ENCODE measurements around the gene GOLGA8T. TPM values are rescaled to one million over a fixed set of nuclear protein-coding genes. Genes with fewer than 3 reads are reported as not detected.

GOLGA8T gene, protein sequence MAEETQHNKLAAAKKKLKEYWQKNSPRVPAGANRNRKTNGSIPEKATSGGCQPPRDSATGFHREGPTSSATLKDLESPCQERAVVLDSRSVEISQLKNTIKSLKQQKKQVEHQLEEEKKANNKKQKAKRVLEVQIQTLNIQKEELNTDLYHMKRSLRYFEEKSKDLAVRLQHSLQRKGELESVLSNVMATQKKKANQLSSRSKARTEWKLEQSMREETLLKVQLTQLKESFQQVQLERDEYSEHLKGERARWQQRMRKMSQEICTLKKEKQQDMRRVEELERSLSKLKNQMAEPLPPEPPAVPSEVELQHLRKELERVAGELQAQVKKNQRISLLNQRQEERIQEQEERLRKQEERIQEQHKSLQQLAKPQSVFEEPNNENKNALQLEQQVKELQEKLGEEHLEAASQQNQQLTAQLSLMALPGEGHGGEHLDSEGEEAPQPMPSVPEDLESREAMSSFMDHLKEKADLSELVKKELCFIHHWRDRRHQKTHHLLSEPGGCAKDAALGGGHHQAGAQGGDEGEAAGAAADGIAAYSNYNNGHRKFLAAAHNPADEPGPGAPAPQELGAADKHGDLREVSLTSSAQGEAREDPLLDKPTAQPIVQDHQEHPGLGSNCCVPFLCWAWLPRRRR
- total RNA-seq: not detected in 2 replicates

DNA sequence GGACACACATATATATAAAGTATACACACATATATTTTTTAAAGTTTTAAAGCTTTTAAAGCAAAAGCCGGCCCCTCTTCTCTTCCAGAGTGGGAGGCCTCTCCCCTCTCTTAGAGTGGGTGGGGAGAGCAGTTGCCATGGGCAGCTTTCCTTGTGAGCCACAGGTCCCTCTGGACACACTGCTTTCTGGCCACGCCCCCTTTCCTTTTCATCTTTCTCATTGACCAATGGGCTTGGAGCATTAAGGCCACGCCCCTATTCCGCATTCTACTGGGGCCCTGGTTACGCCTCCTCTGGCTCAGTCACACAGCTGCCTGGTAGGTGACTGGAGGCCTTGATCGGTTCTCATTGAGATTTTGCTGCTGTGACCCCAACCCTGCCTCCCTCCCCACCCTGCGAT, at the start of gene GOLGA8T:
GOLGA8T (plus strand) TSS at position 301 of the 400 bp plus-strand sequence; CDS start at position 399, 98 bp downstream.

Other genes with a start within 250 kb of the GOLGA8T start
- under 0.01 and 0.11 TPM in 2 replicates for gene GOLGA8J, start 52.1 kb upstream of the GOLGA8T start, total RNA-seq